Measurements from ENCODE around the gene ARX.

DNA sequence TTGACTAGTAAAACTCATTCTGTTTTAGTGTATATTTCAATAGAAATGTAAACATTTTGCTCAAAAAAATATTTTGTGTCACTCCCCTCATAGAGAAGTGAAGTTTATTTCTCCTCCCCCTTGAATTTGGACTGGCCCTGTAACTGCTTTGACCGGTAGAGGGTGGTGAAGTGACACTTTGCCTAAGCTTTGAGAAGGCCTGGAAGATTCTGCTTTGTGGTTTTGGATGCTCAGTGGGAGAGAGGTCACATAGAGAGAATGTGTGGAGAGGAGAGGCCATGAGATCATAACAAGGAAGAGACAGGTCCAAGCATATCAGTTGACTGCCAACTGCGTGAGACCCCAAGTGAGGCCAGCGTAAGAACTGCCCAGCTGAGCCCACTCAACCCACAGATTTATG, 19.1 kb upstream of the ARX start:
- TF ChIP-seq, protein P1, sequence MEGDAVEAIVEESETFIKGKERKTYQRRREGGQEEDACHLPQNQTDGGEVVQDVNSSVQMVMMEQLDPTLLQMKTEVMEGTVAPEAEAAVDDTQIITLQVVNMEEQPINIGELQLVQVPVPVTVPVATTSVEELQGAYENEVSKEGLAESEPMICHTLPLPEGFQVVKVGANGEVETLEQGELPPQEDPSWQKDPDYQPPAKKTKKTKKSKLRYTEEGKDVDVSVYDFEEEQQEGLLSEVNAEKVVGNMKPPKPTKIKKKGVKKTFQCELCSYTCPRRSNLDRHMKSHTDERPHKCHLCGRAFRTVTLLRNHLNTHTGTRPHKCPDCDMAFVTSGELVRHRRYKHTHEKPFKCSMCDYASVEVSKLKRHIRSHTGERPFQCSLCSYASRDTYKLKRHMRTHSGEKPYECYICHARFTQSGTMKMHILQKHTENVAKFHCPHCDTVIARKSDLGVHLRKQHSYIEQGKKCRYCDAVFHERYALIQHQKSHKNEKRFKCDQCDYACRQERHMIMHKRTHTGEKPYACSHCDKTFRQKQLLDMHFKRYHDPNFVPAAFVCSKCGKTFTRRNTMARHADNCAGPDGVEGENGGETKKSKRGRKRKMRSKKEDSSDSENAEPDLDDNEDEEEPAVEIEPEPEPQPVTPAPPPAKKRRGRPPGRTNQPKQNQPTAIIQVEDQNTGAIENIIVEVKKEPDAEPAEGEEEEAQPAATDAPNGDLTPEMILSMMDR (IDR thresholded peaks at IDR 0.05; ENCODE audit: low read length), result no peak
- no peak for TF ChIP-seq EZH2 (optimal IDR thresholded peaks at IDR 0.05; ENCODE audit: low read depth, low read length)
